Astrocyte (in vitro differentiated cells and primary cell): ENCODE data around the gene MEGF6. TPM values are rescaled to one million over a fixed set of nuclear protein-coding genes. Genes with fewer than 3 reads are reported as not detected.
A peak's percentile ranks its signal among the peaks of the same experiment; 100 is the strongest.

Source experiments
- DNase-seq: peaks from one replicate; pipeline ENCODE4 v3.0.0-alpha.2; 2010; ENCODE audit warnings: low read depth
- FAIRE-seq: peaks from 2 replicates; lab custom pipeline; 2011; peaks lifted over from hg19 to GRCh38; lab: Jason Lieb, UNC
- H2AFZ ChIP-seq: 2 replicates; pipeline ENCODE4 v1.6.0; 2012; ENCODE audit warnings: low read depth, low read length, inconsistent platforms
- H3K27ac ChIP-seq: 2 replicates; pipeline ENCODE4 v1.5.1; 2011; ENCODE audit warnings: low read depth, low read length, inconsistent platforms
- H3K27me3 ChIP-seq: 2 replicates; pipeline ENCODE4 v1.6.0; 2011; ENCODE audit warnings: low read length, inconsistent platforms; ENCODE audit not compliant: insufficient read depth
- H3K36me3 ChIP-seq: 2 replicates; pipeline ENCODE4 v1.5.1; 2011; ENCODE audit warnings: low read length, inconsistent platforms; ENCODE audit not compliant: insufficient read depth
- H3K4me1 ChIP-seq: 2 replicates; pipeline ENCODE4 v1.5.1; 2011; ENCODE audit warnings: low read length, inconsistent platforms; ENCODE audit not compliant: insufficient read depth
- H3K4me2 ChIP-seq: 2 replicates; pipeline ENCODE4 v1.6.0; 2012; ENCODE audit warnings: low read length, inconsistent platforms
- H3K4me3 ChIP-seq: 2 replicates; pipeline ENCODE4 v1.5.1; 2011; ENCODE audit warnings: low read depth, mild to moderate bottlenecking, low read length, inconsistent platforms; ENCODE audit not compliant: insufficient read depth
- H3K79me2 ChIP-seq: 2 replicates; pipeline ENCODE4 v1.6.0; 2012; ENCODE audit warnings: mild to moderate bottlenecking, low read length, inconsistent platforms; ENCODE audit not compliant: insufficient read depth
- H3K9ac ChIP-seq: 2 replicates; pipeline ENCODE4 v1.6.0; 2012; ENCODE audit warnings: mild to moderate bottlenecking, low read length, inconsistent platforms
- H3K9me3 ChIP-seq: 2 replicates; pipeline ENCODE4 v1.5.1; 2012; ENCODE audit warnings: low read depth, mild to moderate bottlenecking, low read length, inconsistent platforms; ENCODE audit not compliant: insufficient read depth
- H4K20me1 ChIP-seq: 2 replicates; pipeline ENCODE4 v1.6.0; 2012; ENCODE audit warnings: low read length, inconsistent platforms; ENCODE audit not compliant: insufficient read depth
- H3K27ac Mint-ChIP-seq: one replicate; pipeline ENCODE4 v1.8.0; 2021; ENCODE audit warnings: mild to moderate bottlenecking, mixed read lengths; ENCODE audit not compliant: unreplicated experiment
- H3K27me3 Mint-ChIP-seq: one replicate; pipeline ENCODE4 v1.8.0; 2021; ENCODE audit warnings: low read depth, mixed read lengths; ENCODE audit not compliant: unreplicated experiment
- H3K36me3 Mint-ChIP-seq: one replicate; pipeline ENCODE4 v1.8.0; 2021; ENCODE audit warnings: low read depth, mixed read lengths; ENCODE audit not compliant: unreplicated experiment
- H3K4me1 Mint-ChIP-seq: one replicate; pipeline ENCODE4 v1.8.0; 2021; ENCODE audit warnings: low read depth, mixed read lengths; ENCODE audit not compliant: unreplicated experiment
- H3K4me3 Mint-ChIP-seq: one replicate; pipeline ENCODE4 v1.8.0; 2021; ENCODE audit warnings: mild to moderate bottlenecking, moderate library complexity, mixed read lengths; ENCODE audit not compliant: unreplicated experiment
- H3K9me3 Mint-ChIP-seq: one replicate; pipeline ENCODE4 v1.8.0; 2021; ENCODE audit warnings: mild to moderate bottlenecking, mixed read lengths; ENCODE audit not compliant: unreplicated experiment
- EZH2 ChIP-seq: IDR thresholded peaks from 2 replicates; pipeline ENCODE4 v1.6.1; 2012; ENCODE audit warnings: mild to moderate bottlenecking, low read length, inconsistent platforms; ENCODE audit not compliant: insufficient read depth
- total RNA-seq: library from RNA; stranded (reverse); gene quantifications from 2 replicates; pipeline ENCODE4 v1.2.1, GENCODE V29; 2021
- TF ChIP-seq, protein P1 (sequence below): IDR thresholded peaks from 2 replicates; pipeline ENCODE4 v1.5.1; 2011; ENCODE audit warnings: low read depth, mild to moderate bottlenecking, inconsistent platforms, low read length, moderate library complexity; ENCODE audit not compliant: insufficient read depth

The MEGF6 gene
- total RNA-seq, 1 donor from 2014 or later, result 14.8 TPM

DNA sequence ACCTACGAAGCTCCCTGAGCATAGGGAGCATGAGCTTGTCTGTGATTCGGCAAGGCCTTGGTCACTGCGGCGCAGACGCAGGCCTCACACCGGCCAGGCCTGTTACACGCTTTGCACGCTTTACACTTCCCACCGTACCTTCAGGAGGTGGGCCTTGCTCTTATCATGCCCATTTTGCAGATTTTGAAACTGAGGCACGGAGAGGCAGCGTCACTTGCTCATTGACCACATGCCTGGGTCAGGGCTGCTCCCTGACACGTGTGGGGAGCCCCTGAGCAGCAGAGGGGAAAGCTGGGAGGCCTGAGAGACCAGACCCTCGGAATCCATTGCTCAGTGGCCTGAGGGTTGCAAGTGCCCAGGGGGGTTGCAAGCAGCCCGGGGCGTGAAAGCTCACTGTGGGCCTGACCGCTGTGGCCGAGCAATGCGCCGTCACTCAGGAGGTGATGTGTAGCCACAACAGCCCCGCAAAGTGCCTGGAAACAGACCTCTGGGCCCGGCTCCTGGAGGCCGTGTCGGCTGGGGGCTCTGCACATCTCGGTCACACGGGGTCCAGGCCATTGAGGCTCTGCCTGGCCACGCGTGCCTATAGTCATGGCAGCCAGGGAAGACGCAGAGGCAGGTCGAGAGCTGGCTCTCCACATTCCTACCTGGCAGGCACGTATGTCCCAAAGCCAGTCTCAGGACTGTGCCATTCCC is 149.9 kb downstream of the MEGF6 start:
- H3K36me3 ChIP-seq, result no peaks in the 10 kb centered on the region
- FAIRE-seq, result no peak
- H3K9me3 ChIP-seq, result no peaks in the 10 kb centered on the region
- no peak overlapping the region for H3K4me3 ChIP-seq
- no peak overlapping the region for H3K27ac ChIP-seq
- no peak for DNase-seq
- peaks cover 2% of the 10 kb centered on the region for H3K27me3 ChIP-seq
- TF ChIP-seq, protein P1, sequence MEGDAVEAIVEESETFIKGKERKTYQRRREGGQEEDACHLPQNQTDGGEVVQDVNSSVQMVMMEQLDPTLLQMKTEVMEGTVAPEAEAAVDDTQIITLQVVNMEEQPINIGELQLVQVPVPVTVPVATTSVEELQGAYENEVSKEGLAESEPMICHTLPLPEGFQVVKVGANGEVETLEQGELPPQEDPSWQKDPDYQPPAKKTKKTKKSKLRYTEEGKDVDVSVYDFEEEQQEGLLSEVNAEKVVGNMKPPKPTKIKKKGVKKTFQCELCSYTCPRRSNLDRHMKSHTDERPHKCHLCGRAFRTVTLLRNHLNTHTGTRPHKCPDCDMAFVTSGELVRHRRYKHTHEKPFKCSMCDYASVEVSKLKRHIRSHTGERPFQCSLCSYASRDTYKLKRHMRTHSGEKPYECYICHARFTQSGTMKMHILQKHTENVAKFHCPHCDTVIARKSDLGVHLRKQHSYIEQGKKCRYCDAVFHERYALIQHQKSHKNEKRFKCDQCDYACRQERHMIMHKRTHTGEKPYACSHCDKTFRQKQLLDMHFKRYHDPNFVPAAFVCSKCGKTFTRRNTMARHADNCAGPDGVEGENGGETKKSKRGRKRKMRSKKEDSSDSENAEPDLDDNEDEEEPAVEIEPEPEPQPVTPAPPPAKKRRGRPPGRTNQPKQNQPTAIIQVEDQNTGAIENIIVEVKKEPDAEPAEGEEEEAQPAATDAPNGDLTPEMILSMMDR, result no peak
- TF ChIP-seq EZH2, result no peak
- H3K4me3 Mint-ChIP-seq, result no peak overlapping the region
- H3K9ac ChIP-seq, result no peak overlapping the region
- H3K9me3 Mint-ChIP-seq, result no peaks in the 10 kb centered on the region
- peak overlapping the region; percentile 47 for H3K27ac Mint-ChIP-seq
- H3K36me3 Mint-ChIP-seq, result peaks cover 2% of the 10 kb centered on the region
- peaks cover 8% of the 10 kb centered on the region for H3K4me1 ChIP-seq
- H2AFZ ChIP-seq, result no peak overlapping the region
- H4K20me1 ChIP-seq, result no peaks in the 10 kb centered on the region
- peaks cover 10% of the 10 kb centered on the region for H3K27me3 Mint-ChIP-seq
- no peaks in the 10 kb centered on the region for H3K79me2 ChIP-seq
- H3K4me2 ChIP-seq, result no peak overlapping the region
- H3K4me1 Mint-ChIP-seq, result peaks cover 20% of the 10 kb centered on the region

DNA sequence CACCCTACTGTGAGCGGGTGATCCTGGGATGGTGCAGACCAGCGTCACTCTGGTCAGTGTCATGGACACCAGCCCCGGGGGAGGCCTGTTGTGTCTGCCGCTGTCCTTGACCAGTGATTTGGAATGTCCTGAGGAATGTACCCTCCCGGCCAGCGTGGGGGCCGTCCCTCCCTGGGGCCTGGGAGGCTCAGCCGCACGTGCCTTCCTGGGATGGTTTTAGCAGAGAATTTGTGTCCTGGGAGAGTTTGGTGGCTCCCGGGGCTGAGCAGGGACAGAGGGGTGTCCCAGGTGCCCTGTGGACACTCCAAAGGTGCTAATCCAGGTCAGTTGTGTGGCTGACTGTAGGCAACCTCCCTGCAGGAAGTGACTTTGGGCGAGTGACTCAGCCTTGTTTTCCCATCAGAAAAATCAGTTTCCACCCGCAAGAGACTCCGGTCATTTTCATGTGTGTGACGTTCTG is 150.6 kb downstream of the MEGF6 start:
- Histone ChIP-seq H3K4me1 (peaks cover 8% of the 10 kb centered on the region), H2AFZ (peak overlapping the region; percentile 57), H3K27me3 (peaks cover 2% of the 10 kb centered on the region), H3K27ac (no peak overlapping the region), H3K36me3 (no peaks in the 10 kb centered on the region), H3K4me2 (peak overlapping the region; percentile 52), H3K79me2 (no peaks in the 10 kb centered on the region), H3K4me3 (no peak overlapping the region), H3K9me3 (no peaks in the 10 kb centered on the region), H4K20me1 (no peaks in the 10 kb centered on the region), H3K9ac (peak overlapping the region; percentile 9)
- peak overlapping the region; percentile 62 for H3K27ac Mint-ChIP-seq
- H3K9me3 Mint-ChIP-seq, result no peaks in the 10 kb centered on the region
- no peak overlapping the region for H3K4me3 Mint-ChIP-seq
- FAIRE-seq (no peak), DNase-seq (peak; percentile 28)
- no peak for TF ChIP-seq EZH2
- TF ChIP-seq, protein P1, result no peak
- H3K4me1 Mint-ChIP-seq, result peaks cover 20% of the 10 kb centered on the region
- H3K36me3 Mint-ChIP-seq, result peaks cover 2% of the 10 kb centered on the region
- H3K27me3 Mint-ChIP-seq, result peaks cover 3% of the 10 kb centered on the region
